NCI-H1105 (cell line): Measurements from ENCODE around the gene ASAP2.
A peak's percentile ranks its signal among the peaks of the same experiment; 100 is the strongest.

Experiments used
- DNase-seq: peaks from one replicate; lab custom pipeline; 2025; lab: John Stamatoyannopoulos, UW

The ASAP2 gene

DNA sequence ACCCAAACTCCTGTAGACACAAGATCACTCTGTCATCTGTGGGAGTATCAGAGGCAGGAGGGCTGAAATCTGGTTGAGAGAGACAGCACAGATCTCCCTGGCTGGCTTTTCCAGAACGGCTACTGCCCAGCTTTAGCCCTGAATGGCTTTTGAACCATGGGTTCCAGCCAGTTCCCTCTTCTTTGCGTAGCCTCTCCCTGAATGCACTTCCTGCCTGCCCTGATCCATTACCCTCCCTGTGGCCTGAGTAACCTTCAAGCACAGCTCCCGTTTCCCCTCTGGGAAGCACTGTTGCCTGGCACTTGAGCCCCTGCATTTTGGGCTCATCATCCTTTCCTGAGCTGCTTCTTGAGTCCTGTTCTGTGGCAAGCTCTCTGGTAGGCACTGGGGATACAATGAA, 68.8 kb downstream of the ASAP2 start:
- no peak for DNase-seq

- DNase-seq, result no peak
Observed at GRCh38 chr2:9276074-9276473, 69.5 kb downstream of the ASAP2 start.

DNA sequence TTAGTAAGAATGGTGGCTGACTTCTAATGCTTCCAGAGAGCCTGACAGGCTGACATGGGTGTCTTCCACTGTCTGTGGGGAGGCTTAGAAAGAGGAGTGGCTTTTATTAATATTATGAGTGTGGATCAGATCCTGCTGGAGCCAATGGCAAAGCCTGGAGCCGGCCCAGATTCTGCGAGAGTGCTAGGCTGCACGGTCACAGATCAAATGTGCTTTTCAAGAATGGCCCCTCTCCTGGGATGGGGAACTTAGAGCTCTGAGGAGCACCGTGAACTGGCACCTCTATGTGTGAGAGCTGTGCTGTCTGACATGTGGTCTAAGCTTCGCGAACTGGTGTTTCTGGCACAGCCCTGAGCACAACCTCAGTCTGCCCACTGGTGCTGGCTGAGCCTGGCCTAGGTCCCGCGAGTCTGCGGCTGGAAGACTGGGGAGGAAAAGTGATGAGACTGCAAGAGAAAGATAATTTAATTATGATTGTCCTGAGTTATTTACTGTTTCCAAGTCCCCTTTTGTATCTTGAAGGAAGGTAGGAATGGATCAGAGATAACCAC, 70.4 kb downstream of the ASAP2 start:
- no peak for DNase-seq

DNA sequence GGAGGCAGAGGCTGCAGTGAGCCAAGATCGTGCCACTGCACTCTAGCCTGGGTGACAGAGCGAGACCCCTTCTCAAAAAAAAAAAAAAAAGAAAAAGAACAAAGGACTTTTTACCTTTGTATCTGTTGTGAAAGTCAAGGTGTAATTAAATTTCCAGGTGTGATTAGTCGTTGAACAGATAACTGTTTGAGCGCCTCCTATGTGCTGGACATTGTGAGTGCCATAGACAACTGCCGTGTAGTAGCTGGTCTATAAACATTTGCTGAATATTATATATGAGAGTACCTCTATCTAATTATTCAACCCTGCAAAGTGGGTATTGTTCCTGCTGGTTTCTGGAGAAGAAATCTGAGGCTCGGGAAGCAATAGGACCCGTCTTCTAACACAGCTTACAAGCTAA, 71.8 kb downstream of the ASAP2 start:
- DNase-seq, result peak; percentile 42

GRCh38 chr2:9279426-9279825, 72.8 kb downstream of the ASAP2 start:
- DNase-seq, result no peak

DNA sequence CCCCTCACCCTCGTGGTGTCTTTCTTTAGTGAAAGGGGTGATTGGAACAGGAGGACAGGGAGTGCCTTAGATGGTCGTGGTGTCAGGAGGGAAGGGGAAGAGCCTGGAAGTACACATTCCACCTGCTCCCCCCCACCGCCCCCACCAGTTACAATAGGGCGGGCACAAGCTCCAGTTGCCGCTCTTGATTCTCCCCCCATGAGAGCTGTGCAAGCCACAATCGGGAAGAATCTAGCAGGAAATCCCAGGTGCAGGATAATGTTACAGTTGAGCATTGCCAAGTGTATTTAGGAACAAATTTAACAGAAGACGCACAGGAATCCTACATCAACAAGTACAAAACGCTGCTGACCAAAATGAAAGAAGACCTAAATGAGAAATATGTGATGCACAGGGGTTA, 73.6 kb downstream of the ASAP2 start:
- peak; percentile 14 for DNase-seq

DNA sequence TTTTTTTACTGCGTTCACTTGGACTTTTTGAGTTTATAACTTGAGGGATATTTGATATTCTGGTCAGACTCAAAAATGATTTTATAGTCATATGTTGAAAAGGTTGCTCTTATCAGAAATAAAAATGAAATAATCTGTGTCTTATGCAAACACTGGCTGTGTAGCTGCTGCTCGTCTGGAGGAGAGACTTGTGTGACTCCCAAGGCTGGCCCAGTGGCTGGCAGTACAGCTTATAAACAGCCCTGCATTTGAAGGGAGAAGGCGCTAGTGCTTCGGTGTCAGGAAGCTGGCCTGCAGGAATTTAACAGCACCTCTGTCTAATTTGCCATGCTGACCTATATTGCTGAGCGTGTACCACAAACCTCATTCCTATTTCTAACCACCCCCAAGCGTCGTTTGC, 74.5 kb downstream of the ASAP2 start:
- no peak for DNase-seq

- DNase-seq, result no peak
Observed at GRCh38 chr2:9282128-9283112, 75.8 kb downstream of the ASAP2 start.

GRCh38 chr2:9284521-9285297, 78.1 kb downstream of the ASAP2 start:
- DNase-seq, result no peak

DNA sequence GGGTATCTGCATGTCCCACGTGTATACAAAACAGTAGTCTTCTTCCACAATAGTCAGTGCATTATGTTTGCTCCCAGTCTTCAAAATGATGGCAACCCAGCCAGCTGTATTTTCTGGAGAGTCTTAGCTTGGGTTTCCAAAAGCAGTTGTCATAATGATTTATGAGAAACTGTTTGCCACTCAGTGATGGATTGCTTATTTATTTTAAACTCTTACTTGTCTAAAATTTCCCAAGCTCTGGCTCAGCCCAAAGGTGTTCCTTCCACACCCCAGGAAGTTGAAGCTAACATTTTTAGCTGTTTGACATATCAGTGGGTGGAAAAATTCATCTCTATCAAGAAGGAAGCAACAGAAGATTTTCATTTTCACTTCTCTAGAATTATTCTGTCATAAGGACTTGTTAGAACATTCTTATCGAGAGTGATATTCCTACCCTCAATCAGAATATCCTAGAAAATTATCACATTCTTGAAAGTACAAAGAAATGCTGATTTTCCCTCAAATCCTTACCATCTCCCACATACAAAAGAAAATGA, 78.8 kb downstream of the ASAP2 start:
- DNase-seq, result no peak

DNA sequence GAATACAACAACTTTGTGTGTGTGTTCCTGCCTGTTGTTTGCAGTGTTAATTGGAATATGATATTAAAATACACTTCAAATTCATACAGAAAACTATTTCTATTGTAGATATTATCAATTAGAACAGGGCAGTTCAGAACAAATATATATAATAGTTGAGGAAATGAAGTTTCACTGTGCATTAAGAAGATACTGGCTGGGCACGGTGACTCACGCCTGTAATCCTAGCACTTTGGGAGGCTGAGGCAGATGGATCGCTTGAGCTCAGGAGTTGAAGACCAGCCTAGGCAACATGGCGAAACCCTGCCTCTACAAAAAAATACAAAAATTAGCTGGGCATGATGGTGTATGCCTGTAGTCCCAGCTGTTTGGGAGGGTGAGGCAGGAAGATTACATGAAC, 79.3 kb downstream of the ASAP2 start:
- no peak for DNase-seq

DNA sequence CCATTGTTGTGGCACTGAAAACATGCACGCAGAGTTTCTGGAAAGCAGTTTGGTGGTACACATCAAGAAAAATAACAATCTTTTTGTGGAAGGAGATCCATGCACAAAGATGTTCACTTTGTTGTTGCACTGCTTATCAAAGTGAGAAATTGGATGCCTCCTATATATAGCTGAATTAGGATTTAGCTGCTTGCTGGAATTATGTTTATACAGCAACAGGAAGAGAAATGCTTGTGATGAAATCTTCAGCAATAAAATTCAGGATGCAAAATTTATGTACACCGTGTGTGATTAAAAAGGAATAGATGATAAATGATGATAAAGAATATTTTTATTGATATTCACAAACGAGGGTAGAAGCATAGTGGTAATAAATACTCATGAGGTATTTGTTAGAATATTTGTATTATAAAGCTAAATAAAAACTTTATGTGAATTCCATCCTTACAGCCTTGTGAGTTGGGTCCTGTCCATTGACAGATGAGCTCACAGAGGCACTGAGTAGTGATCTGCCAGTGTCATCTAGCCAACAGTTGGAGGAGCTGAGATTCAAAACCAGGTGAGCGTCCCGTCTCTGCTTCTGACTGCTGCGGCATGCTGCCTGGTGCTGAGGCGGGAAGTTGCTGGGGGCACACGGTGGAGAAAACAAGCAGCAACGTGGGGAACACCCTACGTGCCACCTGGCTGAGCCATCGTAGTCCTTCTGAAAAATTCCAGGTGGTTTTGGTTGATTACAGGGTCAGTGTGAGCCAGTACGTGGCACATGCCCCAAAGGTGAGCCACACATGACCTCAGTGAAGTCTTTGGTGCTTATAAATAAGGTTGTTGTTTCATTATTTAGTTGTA, 80.2 kb downstream of the ASAP2 start:
- no peak for DNase-seq

GRCh38 chr2:9287400-9288045, 80.9 kb downstream of the ASAP2 start:
- DNase-seq, result no peak

- no peak for DNase-seq
Observed at GRCh38 chr2:9288233-9288632, 81.6 kb downstream of the ASAP2 start.

DNA sequence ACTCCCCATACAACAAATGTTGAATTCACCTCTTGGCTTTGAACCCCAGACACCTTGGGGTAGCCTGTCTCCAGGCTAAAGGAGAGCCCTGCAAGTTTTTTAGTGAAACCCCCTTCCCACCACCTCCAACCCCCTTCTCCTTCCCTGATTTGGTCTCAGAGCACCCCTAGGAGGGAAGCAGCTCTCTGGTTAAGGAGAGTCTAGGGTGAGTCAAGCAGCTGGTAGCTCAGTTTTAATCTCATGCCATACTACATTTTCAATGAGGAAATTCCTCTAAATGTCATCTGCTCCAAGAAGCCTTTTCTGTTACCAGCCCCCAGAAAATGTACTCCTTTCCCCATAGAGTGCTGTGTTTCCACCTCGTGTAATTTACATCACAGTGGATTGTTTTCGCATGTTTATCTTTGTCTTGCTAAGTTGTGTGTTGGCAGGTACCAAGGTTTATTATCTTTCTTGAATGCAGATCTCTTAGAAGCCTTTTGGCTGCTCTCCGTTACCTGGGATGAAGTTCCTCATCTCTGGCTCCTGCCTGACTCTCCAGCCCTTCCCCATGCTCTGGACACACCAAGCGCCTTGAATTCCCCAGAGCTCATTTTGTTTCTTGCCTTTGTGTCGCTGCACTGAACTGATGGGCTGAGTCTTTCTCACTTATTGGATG, 82.2 kb downstream of the ASAP2 start:
- DNase-seq, result no peak

- no peak for DNase-seq
Observed at GRCh38 chr2:9291331-9291730, 84.7 kb downstream of the ASAP2 start.

GRCh38 chr2:9291866-9292265, 85.3 kb downstream of the ASAP2 start:
- no peak for DNase-seq

- no peak for DNase-seq
Observed at GRCh38 chr2:9292426-9292825, 85.8 kb downstream of the ASAP2 start.

- DNase-seq, result no peak
Observed at GRCh38 chr2:9294764-9295163, 88.2 kb downstream of the ASAP2 start.

DNA sequence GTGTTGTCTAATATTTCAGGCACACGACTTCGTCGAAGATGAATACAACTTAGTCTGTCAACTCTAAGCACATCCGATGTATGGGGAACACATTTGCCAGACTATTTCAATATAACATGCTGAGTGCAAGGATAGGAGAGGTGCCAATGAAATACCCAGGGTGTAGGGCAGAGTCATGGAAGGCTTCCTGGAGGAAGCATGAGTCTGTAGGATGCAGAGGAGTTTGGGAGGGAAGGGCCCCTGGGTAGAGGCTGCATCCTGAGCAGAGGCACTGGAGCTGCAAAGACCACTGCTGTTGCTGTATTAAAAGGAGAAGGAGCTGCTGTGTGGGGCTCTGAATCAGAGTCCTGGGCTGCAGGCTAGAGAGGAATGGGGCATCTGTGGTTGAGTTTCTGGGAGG, 89.9 kb downstream of the ASAP2 start:
- DNase-seq, result no peak

DNA sequence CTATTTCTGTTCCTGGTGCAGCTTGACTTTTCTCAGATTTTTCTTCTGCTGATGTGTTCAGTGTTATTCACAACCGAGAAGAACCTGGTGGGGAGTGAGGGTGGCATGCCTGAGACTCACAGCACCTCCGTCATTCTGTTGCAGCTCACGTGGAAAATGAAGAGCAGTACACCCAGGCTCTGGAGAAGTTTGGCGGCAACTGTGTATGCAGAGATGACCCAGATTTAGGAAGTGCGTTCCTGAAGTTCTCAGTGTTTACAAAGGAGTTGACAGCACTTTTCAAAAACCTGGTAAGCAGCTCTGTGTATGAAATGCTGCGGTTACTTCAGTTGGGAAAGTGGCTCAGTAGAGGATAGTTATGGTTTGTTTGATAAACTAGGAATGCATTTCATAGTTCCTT, 90.5 kb downstream of the ASAP2 start:
- DNase-seq, result no peak
